Psoas muscle (tissue), 8 donors: ENCODE results near the gene NUTF2. TPM values are rescaled to one million over a fixed set of nuclear protein-coding genes. Genes with fewer than 3 reads are reported as not detected.
"Not testable (repeated sequence)": the region's sequence is repeated elsewhere in the genome, so short reads cannot be mapped to it uniquely, and the experiment has no call there.

ENCODE experiments used
- ATAC-seq, 4 donors: fragments of 200-7000 bp; cut with Tn5 transposase; one replicate each; pipeline ENCODE4 v1.9.1; 2020; ENCODE audit warnings: moderate library complexity in 3 of 4, mild to moderate bottlenecking in 2 of 4
- DNase-seq, 2 donors: peaks; one replicate each; pipeline ENCODE4 v3.0.0-alpha.2; 2020
- H3K27ac ChIP-seq: fragments of 200-600 bp; one replicate; pipeline ENCODE4 v1.8.0; 2022
- H3K27me3 ChIP-seq, 3 donors: fragments of 200-600 bp in 1 of 3; one replicate each; pipeline versions ENCODE4 v1.6.1 to v1.8.0; 2013 to 2022; ENCODE audit warnings: low read length in 2 of 3, mild to moderate bottlenecking in 2 of 3, moderate library complexity in 1 of 3; ENCODE audit not compliant: insufficient read depth in 3 of 3
- H3K36me3 ChIP-seq, 2 donors: fragments of 200-600 bp in 1 of 2; one replicate each; pipeline versions ENCODE4 v1.6.1 to v1.8.0; 2013 to 2022; ENCODE audit warnings: low read depth in 1 of 2, mild to moderate bottlenecking in 1 of 2, moderate library complexity in 1 of 2; ENCODE audit not compliant: insufficient read depth in 1 of 2
- H3K4me1 ChIP-seq: fragments of 200-600 bp; one replicate; pipeline ENCODE4 v1.8.0; 2022
- H3K4me3 ChIP-seq: fragments of 200-600 bp; one replicate; pipeline ENCODE4 v1.8.0; 2022; ENCODE audit warnings: mild to moderate bottlenecking
- H3K9me3 ChIP-seq: fragments of 200-600 bp; one replicate; pipeline ENCODE4 v1.8.0; 2022
- WGBS, 3 donors: extraction: QIAGEN DNeasy Blood & Tissue Kit; methylation state at CpG; one replicate each; pipeline versions ENCODE4 v1.1.6 to v1.1.7; 2013; 5-methylcytosine and 5-hydroxymethylcytosine counted together
- intact Hi-C, 2 donors: fragments of 100-400 bp; cut with DNase I; formaldehyde crosslinking; loops; one replicate each; pipeline versions ENCODE4 v1.11.0 to v1.14.2; 2022
- polyA plus RNA-seq, 3 donors: library from polyadenylated mRNA; stranded (reverse); fragments of 200-250 nt; gene quantifications; one replicate each; pipeline ENCODE4 v1.2.3, GENCODE V29; 2013
- total RNA-seq, 4 donors: library from RNA; stranded (reverse); fragmentation: NEBNext Ultra II Directional in 2 of 4; extraction: Animal tissue kit (Norgen Biotek cat#: 25700) in 2 of 4; gene quantifications; one replicate each; pipeline versions ENCODE4 v1.2.1 to v1.2.4, GENCODE V29; 2021 to 2023
- TF ChIP-seq, protein P1 (sequence below): fragments of 200-600 bp; IDR thresholded peaks from one replicate; pipeline ENCODE4 v1.8.0; 2022; ENCODE audit warnings: antibody characterized with exemption
- donor health status: healthy with polysubstance abuse.
- donor health status: DM: no; HTN: no; CAD: no; lungs with moderate emphysema.
- donor health status: Bipolar disorder and iron deficiency.
- donor health status: healthy.
- donor health status: DM: yes; HTN: yes; CAD: no.
- donor health status: DM: no; HTN: no; CAD: no.
- donor health status: DM: no; HTN: no; CAD: no.
- donor health status: DM: yes; HTN: yes; CAD: no.

The NUTF2 gene
- total and polyA plus RNA-seq, 7 donors = 77.4 to 170 (median 104) TPM

DNA sequence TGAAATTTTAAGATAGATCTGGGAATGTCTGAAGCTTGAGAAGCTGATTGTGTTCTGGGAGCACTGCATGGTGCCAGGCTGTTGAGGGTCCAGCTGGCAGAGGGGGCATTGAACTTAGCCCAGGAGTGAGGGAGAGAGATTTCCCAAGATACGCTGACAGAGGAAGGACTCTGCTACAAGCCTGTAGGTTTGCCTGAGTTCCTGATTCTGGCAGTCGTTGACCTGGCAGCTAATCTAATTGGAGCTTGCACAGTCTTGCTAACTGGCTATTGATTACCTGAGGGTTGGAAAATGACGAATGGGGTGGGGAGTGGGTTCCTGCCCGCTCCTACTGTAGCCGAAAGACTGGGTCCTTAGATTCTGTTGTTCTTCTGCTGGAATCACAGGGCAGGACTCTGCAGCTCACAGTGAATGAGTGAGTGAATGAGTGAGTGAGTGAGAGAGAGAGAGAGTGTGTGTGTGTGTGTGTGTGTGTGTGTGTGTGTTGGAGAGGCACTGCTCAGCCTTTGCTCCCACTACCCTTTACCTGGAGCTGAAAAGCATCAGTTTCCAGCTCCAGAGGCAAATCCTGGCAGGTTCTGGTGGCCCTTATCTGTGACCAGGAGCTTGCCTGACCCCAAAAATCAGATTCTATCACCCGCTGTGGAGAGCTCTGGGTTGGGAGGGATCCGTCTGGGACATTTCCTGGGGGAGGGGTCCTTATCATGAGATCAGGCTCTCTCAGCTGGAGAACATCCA is 68.2 kb downstream of the NUTF2 start:
- peaks cover 0 to 19% of the 10 kb centered on the region in 2 donors for H3K36me3 ChIP-seq
- ATAC-seq (no peak), DNase-seq (no peak)
- TF ChIP-seq, protein P1, sequence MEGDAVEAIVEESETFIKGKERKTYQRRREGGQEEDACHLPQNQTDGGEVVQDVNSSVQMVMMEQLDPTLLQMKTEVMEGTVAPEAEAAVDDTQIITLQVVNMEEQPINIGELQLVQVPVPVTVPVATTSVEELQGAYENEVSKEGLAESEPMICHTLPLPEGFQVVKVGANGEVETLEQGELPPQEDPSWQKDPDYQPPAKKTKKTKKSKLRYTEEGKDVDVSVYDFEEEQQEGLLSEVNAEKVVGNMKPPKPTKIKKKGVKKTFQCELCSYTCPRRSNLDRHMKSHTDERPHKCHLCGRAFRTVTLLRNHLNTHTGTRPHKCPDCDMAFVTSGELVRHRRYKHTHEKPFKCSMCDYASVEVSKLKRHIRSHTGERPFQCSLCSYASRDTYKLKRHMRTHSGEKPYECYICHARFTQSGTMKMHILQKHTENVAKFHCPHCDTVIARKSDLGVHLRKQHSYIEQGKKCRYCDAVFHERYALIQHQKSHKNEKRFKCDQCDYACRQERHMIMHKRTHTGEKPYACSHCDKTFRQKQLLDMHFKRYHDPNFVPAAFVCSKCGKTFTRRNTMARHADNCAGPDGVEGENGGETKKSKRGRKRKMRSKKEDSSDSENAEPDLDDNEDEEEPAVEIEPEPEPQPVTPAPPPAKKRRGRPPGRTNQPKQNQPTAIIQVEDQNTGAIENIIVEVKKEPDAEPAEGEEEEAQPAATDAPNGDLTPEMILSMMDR = no peak
- intact Hi-C loops = no loop called here
- H3K27ac ChIP-seq = peak overlapping the region; percentile 91
- H3K4me3 ChIP-seq = no peak overlapping the region
- WGBS, 3 donors = 58 to 78% (median 61%) methylated on average over 7 of the region's 7 CpGs
- no peaks in the 10 kb centered on the region for H3K9me3 ChIP-seq
- no peaks in the 10 kb centered on the region for H3K27me3 ChIP-seq
- H3K4me1 ChIP-seq = peaks cover 53% of the 10 kb centered on the region

DNA sequence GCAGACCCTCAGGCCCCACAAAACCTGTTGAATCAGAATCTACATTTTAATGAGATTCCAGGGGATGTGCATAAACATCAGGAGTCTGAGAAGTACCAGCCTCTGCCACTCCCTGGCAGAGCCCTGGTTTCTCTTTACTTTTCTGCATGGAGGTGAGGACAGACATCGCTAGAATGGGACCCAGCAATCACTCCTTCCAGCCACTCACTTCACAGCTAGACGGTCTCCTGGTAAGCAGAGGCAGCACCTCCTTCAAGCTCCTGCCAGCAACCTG is 68.7 kb downstream of the NUTF2 start:
- H3K9me3 ChIP-seq, DNase-seq, H3K27me3 ChIP-seq, H3K4me3 ChIP-seq, intact Hi-C loops, ATAC-seq: not testable (repeated sequence)
- H3K36me3 ChIP-seq = peaks cover 0 to 15% of the 10 kb centered on the region in 2 donors
- peaks cover 58% of the 10 kb centered on the region for H3K4me1 ChIP-seq
- WGBS, 3 donors = 47 to 67% (median 55%) methylated on average over 1 to 2 of the region's 2 CpGs
- H3K27ac ChIP-seq = peak overlapping the region; percentile 91

DNA sequence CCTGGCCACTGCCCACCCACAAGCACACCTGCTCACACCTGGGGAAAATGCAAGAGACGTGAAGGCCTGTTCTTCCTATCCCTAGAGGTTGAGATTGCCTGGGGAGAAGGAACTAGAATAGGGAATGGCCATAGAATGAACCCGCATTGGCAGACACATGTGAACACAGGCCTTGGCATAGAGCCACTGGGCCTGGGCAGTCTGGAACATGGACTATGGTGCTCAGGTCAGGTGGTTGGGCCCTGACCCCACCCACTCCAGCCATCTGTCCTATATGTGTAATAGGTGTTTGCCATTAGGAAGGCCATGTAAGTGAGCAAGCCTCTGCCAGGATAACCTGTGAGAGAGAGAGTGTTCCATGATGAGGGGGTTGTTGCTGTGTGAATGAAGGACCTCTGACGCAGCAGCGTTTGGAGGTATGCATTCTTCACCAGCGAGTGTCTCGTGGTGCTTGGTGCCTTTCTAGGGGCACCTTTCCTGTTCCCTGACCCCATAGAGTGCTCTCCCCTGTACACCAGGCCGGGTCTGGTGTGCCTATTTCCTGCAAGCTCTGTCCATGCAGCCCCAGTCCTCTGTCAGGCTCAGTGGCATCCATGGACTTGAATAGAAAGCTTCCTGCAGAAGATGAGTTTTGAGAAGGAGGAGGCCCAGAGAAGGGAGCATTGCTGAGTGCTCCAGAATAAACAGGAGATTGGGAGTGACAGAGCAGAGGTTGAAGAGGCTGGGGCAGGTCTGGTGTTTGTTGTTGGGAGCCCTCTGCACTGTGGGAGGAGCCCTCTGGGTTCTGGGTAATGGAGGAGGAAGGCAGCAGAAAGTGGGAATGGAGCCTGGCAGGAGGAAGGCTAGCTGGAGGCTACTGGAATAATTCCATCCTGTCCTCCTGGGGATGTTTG is 69.3 kb downstream of the NUTF2 start:
- Histone ChIP-seq H3K9me3 (no peaks in the 10 kb centered on the region), H3K4me1 (peaks cover 64% of the 10 kb centered on the region), H3K4me3 (no peak overlapping the region), H3K27me3 (no peaks in the 10 kb centered on the region), H3K36me3 (peaks cover 0 to 9% of the 10 kb centered on the region in 2 donors), H3K27ac (peak overlapping the region; percentile 91)
- DNase-seq (no peak), ATAC-seq (peak in 3 of 4 donors; percentile 7 to 29 (median 23))
- TF ChIP-seq, protein P1 = no peak
- WGBS, 3 donors = 52 to 64% (median 62%) methylated on average over 7 of the region's 7 CpGs
- intact Hi-C loops = no loop called here

DNA sequence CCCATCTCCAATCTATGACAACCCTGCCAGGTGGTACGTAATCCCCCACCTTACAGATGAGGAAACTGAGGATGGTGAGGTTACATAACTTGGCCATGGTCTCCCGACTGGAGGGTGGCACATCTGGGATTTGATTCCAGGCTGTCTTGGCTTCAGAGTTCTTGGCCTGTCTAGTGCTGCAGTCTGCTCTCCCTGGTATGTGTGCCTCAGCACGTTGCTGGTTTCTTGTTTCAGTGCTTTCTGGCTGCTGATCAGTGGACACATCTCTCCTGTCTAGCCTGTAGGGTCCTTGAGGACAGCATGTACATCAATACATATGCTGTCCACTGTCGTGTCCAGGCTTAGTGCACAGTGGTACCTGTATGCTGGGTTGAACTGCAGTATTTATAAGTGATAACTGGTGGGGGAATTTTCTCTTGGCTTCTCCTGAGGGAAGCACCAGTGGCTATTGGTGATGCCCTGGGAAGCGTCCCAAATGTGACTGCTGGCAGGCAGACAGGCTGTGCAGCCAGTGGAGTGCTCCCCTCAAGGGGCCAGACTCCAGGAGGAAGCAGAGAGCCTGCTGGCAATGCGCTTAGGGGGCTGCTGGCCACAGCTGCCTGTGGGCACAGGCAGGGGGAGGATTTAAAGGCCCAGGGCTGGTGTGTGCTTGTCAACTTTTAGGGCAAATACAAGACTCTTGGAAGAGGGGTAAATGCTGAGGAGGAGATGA is 70.6 kb downstream of the NUTF2 start:
- TF ChIP-seq, protein P1 = no peak
- intact Hi-C loops = no loop called here
- ATAC-seq = peak; percentile 71 to 84 (median 78)

DNA sequence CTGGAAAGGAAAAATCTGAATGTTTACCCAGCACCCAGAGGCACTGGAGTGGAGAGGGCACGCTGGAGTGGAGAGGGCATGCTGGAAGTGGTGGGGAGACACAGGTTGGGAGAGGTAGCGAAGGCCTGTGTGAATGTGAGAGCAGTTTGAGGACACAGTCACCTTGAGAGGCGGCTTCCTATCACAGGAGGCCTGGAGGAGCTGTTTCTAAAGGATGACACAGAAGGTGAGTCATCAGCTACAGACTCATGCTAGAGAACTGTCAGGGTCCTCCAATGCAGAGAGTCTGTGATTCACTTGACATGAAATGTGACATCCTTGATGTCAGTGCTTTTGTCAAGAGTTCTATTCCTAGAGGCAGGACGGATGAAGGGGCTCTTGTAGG is 71.1 kb downstream of the NUTF2 start:
- ATAC-seq = peak; percentile 89 to 95 (median 93)
- 29 to 48% (median 30%) methylated on average over 4 of the region's 4 CpGs for WGBS, 3 donors
- Histone ChIP-seq H3K9me3 (no peaks in the 10 kb centered on the region), H3K36me3 (no peaks in the 10 kb centered on the region), H3K27me3 (no peaks in the 10 kb centered on the region), H3K27ac (peak overlapping the region; percentile 91), H3K4me3 (peak overlapping the region; percentile 0), H3K4me1 (peaks cover 76% of the 10 kb centered on the region)
- TF ChIP-seq, protein P1 = no peak
- intact Hi-C loops = no loop called here
- no peak for DNase-seq

More for the DNA sequence above, 70.6 kb downstream of the NUTF2 start:
- Histone ChIP-seq H3K27me3 (no peaks in the 10 kb centered on the region), H3K4me1 (peaks cover 72% of the 10 kb centered on the region), H3K27ac (peak overlapping the region; percentile 91), H3K4me3 (peak overlapping the region; percentile 15), H3K9me3 (no peaks in the 10 kb centered on the region), H3K36me3 (no peaks in the 10 kb centered on the region)
- peak in 1 of 2 donors; percentile 72 for DNase-seq
- 15 to 27% (median 23%) methylated on average over 6 of the region's 6 CpGs for WGBS, 3 donors
